Activated naive CD4-positive, alpha-beta T cell treated with anti-CD3 and anti-CD28 coated beads, Interleukin-2, amount 50 U/mL, for 72 hours (primary cell): ENCODE measurements around the gene HS1BP3. TPM values are rescaled to one million over a fixed set of nuclear protein-coding genes. Genes with fewer than 3 reads are reported as not detected.

ENCODE experiments used
- ATAC-seq, 2 donors: fragments of 150-1000 bp; cut with Tn5 transposase; 2 replicates each; pipeline ENCODE4 v1.10.0; 2021; ENCODE audit warnings: mild to moderate bottlenecking in 2 of 2, moderate library complexity in 2 of 2
- DNase-seq, 2 donors: peaks; one replicate each; pipeline ENCODE4 v3.0.0; 2021 to 2022; ENCODE audit warnings: low spot score in 2 of 2
- H3K27ac Mint-ChIP-seq, 2 donors: one replicate each; pipeline ENCODE4 v1.8.0; 2022; ENCODE audit warnings: mild to moderate bottlenecking in 2 of 2, mixed read lengths in 2 of 2
- H3K36me3 Mint-ChIP-seq, 2 donors: one replicate each; pipeline ENCODE4 v1.8.0; 2022; ENCODE audit warnings: mixed read lengths in 2 of 2
- H3K9me3 Mint-ChIP-seq, 2 donors: one replicate each; pipeline ENCODE4 v1.8.0; 2022; ENCODE audit warnings: mixed read lengths in 2 of 2
- total RNA-seq, 2 donors: library from RNA; stranded (reverse); gene quantifications; one replicate each; pipeline ENCODE4 v1.2.3, GENCODE V29; 2022

HS1BP3 gene
- total RNA-seq, 2 donors from 2014 or later, result 6.1 to 7.9 TPM

DNA sequence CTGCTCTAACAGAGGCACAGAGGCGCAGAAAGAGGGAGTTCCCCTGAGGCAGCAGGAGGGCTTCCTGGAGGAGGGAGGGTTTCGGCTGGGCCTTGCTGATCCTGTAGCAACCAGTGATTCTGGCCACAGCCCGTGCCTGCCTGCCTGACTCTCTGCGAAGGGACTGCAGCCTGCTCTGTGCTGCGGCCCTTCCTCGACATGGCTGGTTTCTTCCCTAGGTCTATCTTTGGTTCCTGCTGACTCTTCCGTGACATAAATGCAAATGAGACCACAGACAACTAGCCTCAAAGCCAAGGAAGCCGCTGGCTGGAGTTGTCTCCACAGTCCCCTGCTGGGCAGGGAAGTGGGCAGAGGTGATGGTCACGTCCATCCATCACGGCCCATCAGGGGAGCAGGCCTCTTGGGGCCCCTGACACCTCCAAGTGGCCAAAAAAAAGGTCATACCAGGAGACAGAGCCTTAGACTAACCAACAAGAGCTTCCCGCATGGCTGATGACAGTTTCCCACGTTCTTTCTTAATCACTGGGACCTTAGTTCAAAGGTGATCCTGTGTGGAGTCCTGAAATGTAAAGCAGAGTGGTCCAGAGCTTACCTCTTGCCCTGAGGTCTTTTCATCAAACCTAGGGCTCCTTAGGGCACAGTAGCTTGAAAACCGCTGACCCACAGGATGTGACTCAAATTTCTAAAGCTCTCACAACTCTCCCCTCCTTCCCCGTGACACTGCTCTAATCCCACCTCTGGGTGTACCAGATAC is 55.3 kb downstream of the HS1BP3 start:
- peak overlapping the region in 1 of 2 donors; percentile 79 for H3K27ac Mint-ChIP-seq
- ATAC-seq (peak; percentile 35 to 82), DNase-seq (peak in 1 of 2 donors; percentile 60)

DNA sequence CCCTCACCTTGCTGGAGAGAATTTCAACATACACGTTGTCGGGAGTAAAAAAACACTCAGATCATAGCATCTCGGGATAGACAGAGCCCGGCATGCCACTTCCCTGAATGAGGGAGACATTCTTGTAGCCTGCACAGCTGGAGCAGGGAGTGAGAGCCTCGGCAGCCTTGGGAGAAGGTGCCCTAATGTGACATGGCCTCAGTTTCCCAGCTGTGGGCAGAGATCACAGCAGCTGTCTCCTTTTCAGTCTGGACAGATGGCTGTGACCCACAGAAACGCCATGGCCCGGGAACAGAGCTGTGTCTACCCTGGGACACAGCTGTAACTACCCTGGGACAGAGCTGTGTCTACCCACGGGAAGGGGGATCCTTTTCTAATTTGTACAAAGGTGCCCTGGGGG is 55.9 kb downstream of the HS1BP3 start:
- H3K36me3 Mint-ChIP-seq, result no peaks in the 10 kb centered on the region
- ATAC-seq (no peak), DNase-seq (peak in 1 of 2 donors; percentile 43)
- no peaks in the 10 kb centered on the region for H3K9me3 Mint-ChIP-seq
- peak overlapping the region in 1 of 2 donors; percentile 79 for H3K27ac Mint-ChIP-seq

More for the DNA sequence above, 55.3 kb downstream of the HS1BP3 start:
- H3K9me3 Mint-ChIP-seq, result no peaks in the 10 kb centered on the region
- H3K36me3 Mint-ChIP-seq, result no peaks in the 10 kb centered on the region

DNA sequence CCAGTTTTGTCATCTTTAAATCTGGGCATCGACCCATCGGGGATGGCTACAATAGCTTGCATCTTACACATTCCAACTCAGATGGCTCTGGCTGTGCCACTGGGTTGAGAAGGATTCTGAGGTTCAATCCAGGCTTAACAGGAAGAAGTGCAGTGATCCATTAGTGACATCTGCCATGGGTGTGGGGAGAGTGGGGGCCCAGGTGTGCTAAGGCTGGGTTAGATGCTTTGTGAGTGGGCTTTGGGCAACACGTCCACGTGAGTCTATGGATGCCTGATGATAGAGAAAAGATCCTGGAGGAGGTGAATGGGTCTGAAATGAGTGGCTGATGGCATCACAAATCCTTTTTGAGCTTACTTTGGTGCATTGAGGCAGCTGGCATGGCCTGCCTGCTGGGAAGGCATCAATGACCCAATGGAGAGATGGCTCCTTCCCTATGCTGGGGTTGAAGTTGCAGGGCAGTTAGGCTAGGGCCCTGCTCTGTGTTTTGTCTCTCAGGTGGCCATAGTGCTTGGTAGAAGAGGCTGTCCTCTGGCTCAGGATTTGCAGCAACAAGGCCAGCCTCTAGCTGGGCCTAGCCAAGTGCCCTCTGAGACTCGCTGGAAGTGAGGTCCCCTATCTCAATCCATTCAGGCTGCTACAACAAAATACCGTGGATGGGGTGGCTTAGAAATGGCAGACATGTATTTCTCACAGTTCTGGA is 56.7 kb downstream of the HS1BP3 start:
- peak in 1 of 2 donors; percentile 13 for DNase-seq
- H3K9me3 Mint-ChIP-seq, result no peaks in the 10 kb centered on the region
- ATAC-seq, result no peak
- H3K27ac Mint-ChIP-seq, result no peak overlapping the region
- no peaks in the 10 kb centered on the region for H3K36me3 Mint-ChIP-seq

DNA sequence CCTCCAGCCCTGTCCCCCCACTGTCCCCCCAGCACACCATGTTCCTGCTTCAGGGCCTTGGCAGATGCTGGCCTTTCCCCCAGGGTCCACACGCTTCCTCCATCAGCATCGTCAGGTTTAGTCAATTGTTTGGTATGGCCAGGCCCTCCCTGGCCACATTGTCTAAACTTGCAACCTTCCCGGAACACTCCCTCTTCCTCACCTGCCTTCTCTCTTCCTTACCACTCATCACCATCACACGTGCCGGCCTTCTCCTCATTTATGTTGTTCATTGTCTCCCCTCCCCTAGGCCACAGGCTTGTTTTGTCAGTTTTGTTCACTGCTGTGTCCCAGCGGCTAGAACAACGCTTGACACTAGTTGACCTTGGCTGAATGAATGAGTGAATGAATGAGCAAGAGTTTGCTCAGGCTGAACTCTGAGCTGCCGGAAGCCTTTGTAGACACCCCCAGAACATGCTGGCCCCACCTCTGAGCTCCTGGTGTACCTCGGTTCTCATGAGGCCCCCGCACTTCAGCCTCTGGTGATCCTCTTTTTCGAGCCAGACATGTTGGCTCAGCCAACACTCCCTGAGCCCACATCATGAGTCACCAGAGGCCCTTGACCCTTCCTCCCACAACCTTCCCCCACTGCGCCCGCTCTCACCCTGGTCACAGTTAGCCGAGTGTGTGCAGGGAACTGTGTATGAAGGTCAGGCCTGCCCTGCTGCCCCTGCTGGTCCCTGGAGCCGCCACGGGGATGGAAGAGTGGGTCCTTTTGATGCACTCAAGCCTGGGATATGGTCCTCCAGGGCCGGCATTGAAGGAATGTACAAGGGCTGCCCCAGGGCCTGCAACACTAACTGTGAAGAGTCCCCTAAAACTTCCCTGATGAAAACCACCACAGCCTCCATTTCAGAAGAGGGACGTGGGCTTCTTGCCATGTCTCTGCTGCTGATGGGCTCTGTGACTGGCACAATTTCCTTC is 57.5 kb downstream of the HS1BP3 start:
- H3K27ac Mint-ChIP-seq, result peak overlapping the region in 1 of 2 donors; percentile 28
- ATAC-seq, result no peak
- no peaks in the 10 kb centered on the region for H3K36me3 Mint-ChIP-seq
- H3K9me3 Mint-ChIP-seq, result no peaks in the 10 kb centered on the region
- peak in 1 of 2 donors; percentile 44 for DNase-seq

DNA sequence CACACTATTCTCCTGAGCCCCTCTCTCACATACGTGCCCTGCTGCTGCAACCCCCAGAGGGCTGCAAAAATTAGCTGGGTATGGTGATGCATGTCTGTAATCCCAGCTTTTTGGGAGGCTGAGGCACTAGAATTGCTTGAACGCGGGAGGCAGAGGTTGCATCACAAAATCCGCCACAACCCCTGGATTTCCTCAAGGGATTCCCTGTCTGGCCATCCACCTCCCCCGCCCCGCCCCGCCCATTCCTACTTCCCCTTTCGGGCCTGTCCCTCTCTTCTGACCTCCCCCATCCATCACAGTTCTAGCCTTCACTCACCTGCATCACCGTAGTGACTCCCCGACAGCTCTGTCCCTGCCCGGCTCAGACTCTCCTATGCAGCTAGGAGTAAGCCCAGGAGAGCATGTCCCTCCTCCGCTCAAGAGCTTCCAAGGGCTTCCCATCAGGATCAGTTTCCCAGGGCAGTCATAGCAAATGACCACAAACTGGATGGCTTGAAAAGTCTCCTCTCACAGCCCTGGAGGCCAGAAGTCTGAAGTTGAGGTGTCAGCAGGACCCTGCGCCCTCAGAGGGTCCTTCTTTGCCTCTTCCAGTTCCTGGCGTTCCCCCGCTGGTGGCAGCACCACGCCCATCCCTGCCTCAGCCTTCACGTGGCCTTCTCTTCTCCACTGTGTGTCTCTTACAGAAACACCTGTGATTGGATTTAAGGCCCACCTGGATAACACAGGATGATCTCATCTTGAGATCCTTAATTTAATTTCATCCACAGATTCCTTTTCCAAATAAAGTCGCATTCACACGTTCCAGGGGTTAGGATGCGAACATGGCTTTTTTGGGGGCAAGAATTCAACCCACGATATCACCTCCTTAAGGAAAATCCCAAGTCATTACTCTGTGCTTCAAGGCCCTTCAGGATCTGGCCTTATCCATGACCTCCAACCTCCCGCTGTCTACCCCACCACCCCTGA is 58.5 kb downstream of the HS1BP3 start:
- H3K9me3 Mint-ChIP-seq, result no peaks in the 10 kb centered on the region
- H3K27ac Mint-ChIP-seq, result peak overlapping the region in 1 of 2 donors; percentile 28
- no peaks in the 10 kb centered on the region for H3K36me3 Mint-ChIP-seq
- ATAC-seq (no peak), DNase-seq (peak in 1 of 2 donors; percentile 18)

DNA sequence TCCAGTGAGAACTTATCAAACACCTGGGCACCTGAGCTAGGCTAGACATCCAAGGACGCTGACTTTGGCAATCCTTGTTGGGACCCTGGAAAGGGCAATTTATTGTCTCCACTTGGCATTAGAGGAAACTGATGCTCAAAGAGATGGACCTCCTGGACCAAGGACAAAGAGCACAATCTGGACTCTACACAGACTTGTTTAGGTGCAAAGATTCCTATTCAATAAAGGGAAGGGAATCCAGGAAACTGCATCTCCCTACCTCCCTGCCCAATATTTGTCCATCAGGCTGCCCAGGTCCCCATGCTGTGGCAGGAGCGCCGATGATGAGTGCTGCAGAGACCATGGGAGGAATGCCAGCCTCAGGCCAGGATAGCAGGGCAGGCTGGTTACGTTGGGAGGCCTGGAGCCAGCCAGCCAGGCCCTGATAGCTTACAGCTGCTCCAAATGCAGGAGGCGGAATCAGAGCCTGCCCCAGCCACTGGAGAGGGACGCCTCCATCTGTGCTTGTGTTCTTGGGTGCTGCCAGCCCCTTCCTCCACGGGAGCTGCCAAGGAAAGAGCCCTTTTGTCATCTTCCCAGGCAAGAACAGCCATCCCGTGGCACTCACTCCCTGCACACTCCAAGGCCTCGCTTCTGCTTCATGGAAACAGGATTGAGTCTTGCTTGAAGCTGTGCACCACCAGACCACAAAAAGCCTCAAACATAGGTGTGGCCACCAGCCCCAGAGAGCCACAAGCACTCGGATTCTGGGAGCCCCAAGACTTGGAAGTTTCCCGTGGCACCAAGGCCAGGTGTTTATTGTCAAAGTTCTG is 60.0 kb downstream of the HS1BP3 start:
- ATAC-seq, result no peak
- peak in 1 of 2 donors; percentile 18 for DNase-seq
- no peak overlapping the region for H3K27ac Mint-ChIP-seq
- no peaks in the 10 kb centered on the region for H3K9me3 Mint-ChIP-seq
- no peaks in the 10 kb centered on the region for H3K36me3 Mint-ChIP-seq

DNA sequence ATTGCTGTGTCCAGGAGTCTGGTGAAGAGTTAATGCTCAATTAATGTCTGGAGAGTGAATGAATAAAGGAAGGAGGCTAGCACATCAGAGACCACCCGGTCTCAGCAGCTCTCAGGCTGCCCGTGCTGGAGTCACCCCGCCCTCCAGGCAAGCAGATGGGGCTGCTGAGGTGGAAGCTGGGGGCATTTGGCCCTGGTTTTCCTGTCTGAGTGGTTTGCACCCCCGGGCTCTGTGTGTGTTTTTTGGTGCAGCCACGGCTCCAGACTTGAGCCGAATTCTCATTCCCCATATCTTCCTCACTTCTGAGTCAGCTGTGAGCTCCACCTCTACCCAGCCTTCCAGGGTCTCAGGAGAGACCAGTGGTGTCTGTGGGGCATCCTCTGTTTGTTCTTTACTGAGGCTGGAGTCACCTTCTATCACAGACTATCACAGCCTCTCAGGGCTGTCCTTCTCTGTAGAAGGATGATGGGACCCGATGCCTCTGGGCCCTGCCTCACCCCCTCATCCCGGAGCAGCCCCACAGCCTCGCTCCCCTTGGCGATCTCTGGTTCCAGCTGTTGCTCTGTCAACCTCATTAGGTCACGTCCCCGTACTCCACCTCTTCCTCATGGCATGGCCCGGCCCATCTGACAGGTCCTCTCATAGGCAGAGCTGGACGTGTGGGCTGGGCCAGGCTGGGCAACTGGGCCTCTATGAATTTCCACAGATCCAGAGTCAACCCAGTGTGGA is 60.8 kb downstream of the HS1BP3 start:
- Mint-ChIP-seq H3K36me3 (no peaks in the 10 kb centered on the region), H3K9me3 (no peaks in the 10 kb centered on the region)

DNA sequence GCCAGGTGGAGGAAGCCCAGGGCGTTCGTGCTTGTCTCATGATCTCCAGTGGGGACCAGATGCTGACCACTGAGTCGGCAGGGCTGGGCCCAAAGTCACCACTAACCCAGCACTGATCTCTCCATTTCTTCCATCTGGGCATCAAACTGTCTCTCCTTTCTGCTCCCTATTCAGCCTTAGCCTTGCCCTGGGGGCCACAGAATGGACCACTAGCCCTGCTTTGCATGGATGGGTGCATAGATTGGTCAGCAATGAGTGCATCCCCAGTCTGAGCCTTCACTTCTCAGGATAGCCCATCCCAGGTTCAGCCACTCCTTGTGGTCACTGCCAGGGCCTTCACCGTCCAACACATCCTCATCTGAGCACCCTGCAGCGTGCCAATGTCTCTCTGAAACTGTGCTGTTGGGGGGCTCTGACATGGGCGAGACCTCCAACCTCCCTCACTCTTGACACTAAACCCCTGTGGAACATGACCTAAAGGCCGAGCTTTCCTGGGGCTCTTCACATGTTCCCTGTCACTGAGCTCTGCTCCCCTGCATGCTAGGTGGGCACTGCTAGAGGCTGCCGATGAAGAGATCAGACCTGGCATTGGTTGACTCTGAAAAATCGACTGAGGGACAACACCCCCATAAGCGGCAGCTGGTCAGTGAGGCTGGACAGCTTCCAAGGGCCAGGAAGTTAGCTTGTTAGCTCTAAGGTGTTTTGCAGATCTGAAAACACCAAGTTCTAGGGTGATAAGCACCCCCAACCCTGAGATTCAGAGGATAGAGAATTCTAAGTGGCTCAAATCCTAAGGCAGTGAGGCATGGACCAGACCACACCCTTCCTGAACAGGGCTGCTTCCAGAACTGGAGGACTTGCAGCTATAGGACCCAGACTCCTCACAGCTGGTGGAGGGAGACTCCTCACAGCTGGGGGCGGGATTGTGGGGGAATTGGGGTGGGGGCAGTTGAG is 61.7 kb downstream of the HS1BP3 start:
- DNase-seq, result peak in 1 of 2 donors; percentile 20
- ATAC-seq, result no peak
- H3K27ac Mint-ChIP-seq, result peak overlapping the region in 1 of 2 donors; percentile 39
- H3K9me3 Mint-ChIP-seq, result no peaks in the 10 kb centered on the region
- H3K36me3 Mint-ChIP-seq, result no peaks in the 10 kb centered on the region

More for the DNA sequence above, 60.8 kb downstream of the HS1BP3 start:
- no peak overlapping the region for H3K27ac Mint-ChIP-seq
- no peak for ATAC-seq
- DNase-seq, result peak in 1 of 2 donors; percentile 39

DNA sequence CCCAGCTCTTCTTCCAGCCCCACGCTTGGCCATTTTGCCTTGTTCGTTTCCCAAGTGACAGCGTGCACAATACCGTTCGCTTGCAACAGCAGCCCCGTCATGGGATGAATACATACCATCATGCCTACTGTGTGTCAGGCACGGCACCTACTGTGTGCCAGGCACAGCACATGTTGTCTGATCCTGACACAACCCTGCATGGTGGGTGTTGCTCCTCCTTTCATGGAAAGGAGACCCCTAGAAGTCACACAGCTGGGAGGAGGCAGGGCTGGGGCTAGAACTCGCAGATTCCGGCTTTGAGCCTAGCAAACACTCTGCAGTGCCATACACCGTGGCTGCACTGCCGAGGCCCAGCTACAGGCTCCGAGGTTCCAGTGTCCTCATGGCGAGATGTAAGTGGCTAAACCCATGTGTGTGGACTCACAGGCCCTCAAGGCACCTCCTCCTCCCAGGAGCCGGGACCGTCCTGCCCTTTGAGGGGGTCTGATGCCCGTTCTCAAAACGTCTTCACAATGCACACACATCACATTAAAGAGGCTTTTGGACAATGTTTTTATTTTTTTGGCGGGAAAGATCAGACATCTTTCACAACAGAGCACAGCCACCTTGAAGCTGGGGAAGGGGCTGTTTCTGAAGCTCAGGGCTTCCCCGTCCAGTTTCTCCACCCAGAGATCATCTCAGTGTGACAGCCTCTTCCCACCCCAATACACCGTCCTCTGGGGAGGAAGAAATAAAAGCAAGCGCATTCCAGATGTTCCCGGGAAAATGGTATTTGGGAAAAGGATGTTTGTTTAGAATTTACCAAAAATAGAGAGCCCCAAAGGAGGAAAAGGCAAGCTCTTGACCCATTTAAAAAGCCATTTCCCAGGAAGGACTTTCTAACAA is 64.9 kb downstream of the HS1BP3 start:
- H3K36me3 Mint-ChIP-seq, result no peaks in the 10 kb centered on the region
- H3K9me3 Mint-ChIP-seq, result no peaks in the 10 kb centered on the region
- no peak overlapping the region for H3K27ac Mint-ChIP-seq
- DNase-seq (no peak), ATAC-seq (no peak)

DNA sequence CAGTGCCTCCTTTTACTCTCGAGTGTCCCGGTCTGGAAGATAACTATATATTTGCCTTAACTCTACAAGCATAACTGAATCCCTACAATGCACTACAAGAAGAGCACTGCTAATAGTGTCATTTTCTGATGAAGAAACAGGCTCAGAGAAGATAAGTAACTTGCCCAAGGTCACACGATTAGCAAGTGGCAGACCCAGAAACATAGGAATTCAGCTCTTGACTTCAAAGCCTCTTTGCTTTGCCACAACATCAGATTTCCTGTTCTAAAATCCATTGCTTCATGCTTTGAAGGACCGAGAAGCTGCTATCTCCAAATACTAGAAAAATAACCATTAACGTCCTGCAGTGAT is 65.6 kb downstream of the HS1BP3 start:
- H3K36me3 Mint-ChIP-seq, result no peaks in the 10 kb centered on the region
- no peak for ATAC-seq
- no peak overlapping the region for H3K27ac Mint-ChIP-seq
- H3K9me3 Mint-ChIP-seq, result no peaks in the 10 kb centered on the region
- DNase-seq, result no peak

DNA sequence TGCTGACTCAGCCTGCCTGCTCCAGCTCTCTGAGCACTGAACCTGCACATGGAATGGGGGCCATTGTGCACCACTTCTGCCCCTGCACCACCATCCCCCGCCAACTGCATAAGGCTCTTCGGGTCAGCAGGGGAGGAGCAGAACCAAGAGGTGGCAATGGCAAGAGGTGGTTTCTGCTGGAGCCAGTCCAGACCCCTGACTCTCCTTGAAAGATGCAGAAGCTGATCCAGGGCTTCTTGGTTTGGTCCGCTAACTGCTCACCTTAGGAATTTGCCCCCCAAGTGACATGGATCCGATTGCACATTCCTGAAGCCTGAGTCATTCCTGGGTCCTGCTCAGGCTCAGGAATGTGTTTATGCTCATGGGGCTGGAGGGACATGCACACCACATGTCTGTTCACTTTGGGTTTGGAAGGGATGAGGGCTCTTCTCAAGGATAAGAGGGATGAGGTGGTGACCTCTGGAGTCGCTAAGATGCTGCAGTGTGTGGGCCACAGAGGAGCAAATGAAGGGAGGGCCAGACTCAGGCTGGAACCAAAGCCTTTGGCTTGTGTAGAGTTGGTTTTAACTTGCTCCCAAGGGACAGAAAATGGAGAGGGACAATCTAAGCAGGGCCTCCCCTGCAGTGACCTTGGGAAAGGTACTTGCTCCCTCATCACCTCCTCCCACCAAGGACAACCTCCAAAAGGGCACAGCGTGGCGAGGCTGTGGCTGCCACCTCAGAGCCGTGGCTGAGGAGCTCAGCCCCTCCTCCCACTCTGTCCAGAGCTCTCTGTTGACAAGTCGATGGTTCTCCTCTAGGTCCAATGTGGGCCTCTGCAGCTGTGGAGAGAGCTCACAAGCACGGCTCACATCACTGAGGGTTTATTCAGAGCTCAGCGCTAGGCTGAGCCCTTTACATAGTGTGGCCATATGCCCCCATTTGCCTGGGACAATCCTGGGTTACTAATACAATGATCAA is 66.2 kb downstream of the HS1BP3 start:
- ATAC-seq (peak in 1 of 2 donors; percentile 40), DNase-seq (no peak)
- H3K9me3 Mint-ChIP-seq, result no peaks in the 10 kb centered on the region
- no peaks in the 10 kb centered on the region for H3K36me3 Mint-ChIP-seq
- no peak overlapping the region for H3K27ac Mint-ChIP-seq

DNA sequence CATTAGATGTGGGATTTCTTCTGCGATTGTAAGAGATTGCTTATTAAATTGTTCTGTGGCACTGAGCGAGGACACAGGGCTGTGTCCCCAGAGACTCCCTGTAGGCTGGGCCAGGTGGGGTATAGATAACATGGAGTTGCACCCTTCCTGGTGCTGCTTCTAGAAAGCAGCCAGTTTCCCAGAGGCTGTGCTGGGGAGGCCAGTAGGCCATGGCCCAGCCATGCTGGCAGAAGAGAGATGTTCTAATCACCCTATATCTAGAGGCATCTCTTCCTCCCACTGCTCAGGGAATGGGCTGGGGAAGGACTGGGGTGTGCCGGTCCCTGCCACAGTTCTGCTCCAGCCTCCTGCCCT is 66.9 kb downstream of the HS1BP3 start:
- no peak for ATAC-seq
- no peak overlapping the region for H3K27ac Mint-ChIP-seq

More for the DNA sequence above, 66.9 kb downstream of the HS1BP3 start:
- Mint-ChIP-seq H3K9me3 (no peaks in the 10 kb centered on the region), H3K36me3 (no peaks in the 10 kb centered on the region)
- no peak for DNase-seq
